GM19452 (cell line): Measurements from ENCODE around the gene SF3B1.
A peak's percentile ranks its signal among the peaks of the same experiment; 100 is the strongest.
"Not testable (repeated sequence)": the region's sequence is repeated elsewhere in the genome, so short reads cannot be mapped to it uniquely, and the experiment has no call there.

Source experiments
- ATAC-seq: cut with Tn5 transposase; IDR thresholded peaks from one replicate; pipeline ENCODE4 v1.9.1; 2021; ENCODE audit not compliant: unreplicated experiment

The SF3B1 gene

GRCh38 chr2:197434541-197435513 lies at the start of gene SF3B1:
Gene SF3B1, minus strand, starts transcription at chr2:197435028. Its CDS starts 29 bp downstream, at chr2:197434999.
- ATAC-seq = peak; percentile 96

- not testable (repeated sequence) for ATAC-seq
Measured at GRCh38 chr2:197484248-197484647, 49.4 kb upstream of the SF3B1 start.

- no peak for ATAC-seq
Measured at GRCh38 chr2:197480165-197481036, 45.6 kb upstream of the SF3B1 start.

- no peak for ATAC-seq
Measured at GRCh38 chr2:197477797-197478196, 43.0 kb upstream of the SF3B1 start.

GRCh38 chr2:197472166-197472565 lies 37.3 kb upstream of the SF3B1 start:
- no peak for ATAC-seq

GRCh38 chr2:197464175-197464574 lies 29.3 kb upstream of the SF3B1 start:
- ATAC-seq = no peak

- no peak for ATAC-seq
Measured at GRCh38 chr2:197461057-197461456, 26.2 kb upstream of the SF3B1 start.

- no peak for ATAC-seq
Measured at GRCh38 chr2:197460649-197461048, 25.8 kb upstream of the SF3B1 start.

- no peak for ATAC-seq
Measured at GRCh38 chr2:197455428-197455827, 20.6 kb upstream of the SF3B1 start.

GRCh38 chr2:197454923-197455322 lies 20.1 kb upstream of the SF3B1 start:
- ATAC-seq = no peak

- peak; percentile 28 for ATAC-seq
Measured at GRCh38 chr2:197453914-197454398, 19.1 kb upstream of the SF3B1 start.

GRCh38 chr2:197453123-197453913 lies 18.5 kb upstream of the SF3B1 start, which contains the start of gene COQ10B:
Gene COQ10B, plus strand, starts transcription at chr2:197453552. Its CDS starts 9 bp downstream, at chr2:197453561.
- peak; percentile 94 for ATAC-seq

GRCh38 chr2:197452754-197453122 lies 17.9 kb upstream of the SF3B1 start:
- ATAC-seq = no peak

GRCh38 chr2:197450935-197451358 lies 16.1 kb upstream of the SF3B1 start:
- ATAC-seq = not testable (repeated sequence)

GRCh38 chr2:197450465-197450864 lies 15.6 kb upstream of the SF3B1 start:
- no peak for ATAC-seq

GRCh38 chr2:197446844-197447243 lies 12.0 kb upstream of the SF3B1 start:
- no peak for ATAC-seq

GRCh38 chr2:197445746-197446145 lies 10.9 kb upstream of the SF3B1 start:
- no peak for ATAC-seq

GRCh38 chr2:197442857-197443256 lies 8.0 kb upstream of the SF3B1 start:
- ATAC-seq = no peak

GRCh38 chr2:197437380-197437779 lies 2.6 kb upstream of the SF3B1 start:
- ATAC-seq = no peak

GRCh38 chr2:197435598-197436420 lies 981 bp upstream of the SF3B1 start:
- ATAC-seq = no peak
